Activated B cell treated with CpG ODN at 0.5 μM for 24 hours (primary cell): Measurements from ENCODE around the gene HDLBP. TPM values are rescaled to one million over a fixed set of nuclear protein-coding genes. Genes with fewer than 3 reads are reported as not detected.

Source experiments
- ATAC-seq: fragments of 200-7000 bp; cut with Tn5 transposase; one replicate; pipeline ENCODE4 v1.10.0; 2021; ENCODE audit warnings: low read depth, mild to moderate bottlenecking, moderate library complexity
- CTCF ChIA-PET: fragments of 350-600 bp; sonication (Branson Sonifier 250); formaldehyde crosslinking; loops from one replicate; lab custom pipeline; 2021; ENCODE audit warnings: antibody characterized with exemption; lab: Charles Lee
- POLR2A ChIA-PET: fragments of 350-600 bp; sonication (Branson Sonifier 250); formaldehyde crosslinking; loops from one replicate; lab custom pipeline; 2021; ENCODE audit warnings: antibody characterized with exemption; lab: Charles Lee
- DNase-seq: peaks from one replicate; pipeline ENCODE4 v3.0.0; 2022
- H3K27ac Mint-ChIP-seq: one replicate; pipeline ENCODE4 v1.8.0; 2020; ENCODE audit warnings: mixed read lengths
- H3K27me3 Mint-ChIP-seq: one replicate; pipeline ENCODE4 v1.8.0; 2021; ENCODE audit warnings: mixed read lengths
- H3K36me3 Mint-ChIP-seq: one replicate; pipeline ENCODE4 v1.8.0; 2021; ENCODE audit warnings: low read depth, mixed read lengths
- H3K4me1 Mint-ChIP-seq: one replicate; pipeline ENCODE4 v1.8.0; 2021; ENCODE audit warnings: mixed read lengths
- H3K4me3 Mint-ChIP-seq: one replicate; pipeline ENCODE4 v1.8.0; 2020; ENCODE audit warnings: mild to moderate bottlenecking, mixed read lengths
- H3K9me3 Mint-ChIP-seq: one replicate; pipeline ENCODE4 v1.8.0; 2020; ENCODE audit warnings: mixed read lengths
- intact Hi-C: fragments of 100-400 bp; cut with micrococcal nuclease; formaldehyde crosslinking; loops from one replicate; pipeline ENCODE4 v1.15.1; 2024
- total RNA-seq: library from RNA; stranded (reverse); gene quantifications from 2 replicates; pipeline ENCODE4 v1.2.3, GENCODE V29; 2022
- TF ChIP-seq, protein P1 (sequence below): fragments of 200-600 bp; IDR thresholded peaks from one replicate; pipeline ENCODE4 v1.8.0; 2022; ENCODE audit warnings: antibody characterized with exemption, mild to moderate bottlenecking

The HDLBP gene
- total RNA-seq, 1 donor from 2014 or later, result 168 TPM

DNA sequence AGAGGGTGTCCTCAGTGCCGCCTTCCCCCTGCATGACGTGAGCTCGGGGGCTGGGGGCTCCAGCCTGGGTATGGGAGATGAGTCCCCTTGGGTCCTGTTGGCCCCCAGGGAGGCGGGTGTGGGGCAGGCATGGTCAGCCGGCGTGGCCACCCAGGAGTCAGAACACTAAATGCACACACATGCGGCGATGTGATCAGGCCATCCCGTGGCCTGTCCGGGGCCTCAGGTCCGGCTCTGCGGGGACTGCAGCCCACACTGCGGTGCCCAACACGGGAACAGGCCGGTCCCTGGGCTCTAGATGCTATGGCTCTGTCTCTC is 113.2 kb downstream of the HDLBP start:
- ATAC-seq, result no peak
- Mint-ChIP-seq H3K4me3 (no peak overlapping the region), H3K27ac (no peak overlapping the region), H3K36me3 (no peaks in the 10 kb centered on the region), H3K27me3 (no peaks in the 10 kb centered on the region), H3K4me1 (no peaks in the 10 kb centered on the region), H3K9me3 (no peaks in the 10 kb centered on the region)
- TF ChIP-seq, protein P1, sequence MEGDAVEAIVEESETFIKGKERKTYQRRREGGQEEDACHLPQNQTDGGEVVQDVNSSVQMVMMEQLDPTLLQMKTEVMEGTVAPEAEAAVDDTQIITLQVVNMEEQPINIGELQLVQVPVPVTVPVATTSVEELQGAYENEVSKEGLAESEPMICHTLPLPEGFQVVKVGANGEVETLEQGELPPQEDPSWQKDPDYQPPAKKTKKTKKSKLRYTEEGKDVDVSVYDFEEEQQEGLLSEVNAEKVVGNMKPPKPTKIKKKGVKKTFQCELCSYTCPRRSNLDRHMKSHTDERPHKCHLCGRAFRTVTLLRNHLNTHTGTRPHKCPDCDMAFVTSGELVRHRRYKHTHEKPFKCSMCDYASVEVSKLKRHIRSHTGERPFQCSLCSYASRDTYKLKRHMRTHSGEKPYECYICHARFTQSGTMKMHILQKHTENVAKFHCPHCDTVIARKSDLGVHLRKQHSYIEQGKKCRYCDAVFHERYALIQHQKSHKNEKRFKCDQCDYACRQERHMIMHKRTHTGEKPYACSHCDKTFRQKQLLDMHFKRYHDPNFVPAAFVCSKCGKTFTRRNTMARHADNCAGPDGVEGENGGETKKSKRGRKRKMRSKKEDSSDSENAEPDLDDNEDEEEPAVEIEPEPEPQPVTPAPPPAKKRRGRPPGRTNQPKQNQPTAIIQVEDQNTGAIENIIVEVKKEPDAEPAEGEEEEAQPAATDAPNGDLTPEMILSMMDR, result no peak
- intact Hi-C loops, result no loop called here
- ChIA-PET CTCF (no interaction called here), POLR2A (no interaction called here)
- no peak for DNase-seq

DNA sequence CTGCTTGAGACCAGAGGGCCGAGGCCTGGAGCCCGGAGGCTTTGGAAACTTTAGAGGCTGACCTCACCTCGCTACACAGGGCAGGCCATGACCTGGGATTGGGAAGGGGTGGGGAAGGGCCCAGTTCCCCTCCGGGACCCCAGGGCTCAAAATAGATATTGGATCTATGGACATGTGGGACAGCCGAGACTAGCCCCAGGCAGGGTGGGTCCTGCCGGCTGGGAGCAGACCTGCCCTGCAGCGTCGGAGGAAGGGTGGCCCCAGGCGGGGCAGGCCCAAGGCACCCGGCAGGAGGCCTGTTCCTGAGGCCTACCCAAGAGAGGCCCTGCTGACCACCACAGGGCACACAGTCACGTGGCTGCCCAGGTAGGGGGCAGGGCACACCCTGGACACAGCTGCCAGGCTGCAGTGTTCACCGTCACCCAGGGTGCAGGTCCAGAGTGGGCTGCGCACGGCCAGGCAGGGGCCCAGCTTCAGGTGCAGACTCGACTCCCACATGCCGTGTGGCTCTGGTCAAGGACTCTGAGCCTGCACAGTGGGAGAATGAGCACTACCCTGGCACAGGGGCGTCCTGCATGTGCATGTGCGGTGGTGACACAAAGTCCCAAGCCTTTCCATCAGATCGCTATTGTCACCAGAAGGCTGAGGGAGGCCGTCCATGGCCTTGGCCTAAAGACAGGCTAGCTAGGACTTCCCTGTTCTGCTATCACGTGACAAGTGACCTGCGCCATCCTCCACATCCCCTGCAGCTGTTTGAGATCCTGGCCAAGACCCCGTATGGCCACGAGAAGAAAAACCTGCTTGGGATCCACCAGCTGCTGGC is 113.8 kb downstream of the HDLBP start:
- no peak for DNase-seq
- Mint-ChIP-seq H3K27me3 (no peaks in the 10 kb centered on the region), H3K4me1 (no peaks in the 10 kb centered on the region), H3K9me3 (no peaks in the 10 kb centered on the region), H3K27ac (no peak overlapping the region), H3K4me3 (no peak overlapping the region), H3K36me3 (no peaks in the 10 kb centered on the region)
- intact Hi-C loops, result no loop called here
- ChIA-PET POLR2A (no interaction called here), CTCF (no interaction called here)
- TF ChIP-seq, protein P1, result no peak
- ATAC-seq, result no peak

DNA sequence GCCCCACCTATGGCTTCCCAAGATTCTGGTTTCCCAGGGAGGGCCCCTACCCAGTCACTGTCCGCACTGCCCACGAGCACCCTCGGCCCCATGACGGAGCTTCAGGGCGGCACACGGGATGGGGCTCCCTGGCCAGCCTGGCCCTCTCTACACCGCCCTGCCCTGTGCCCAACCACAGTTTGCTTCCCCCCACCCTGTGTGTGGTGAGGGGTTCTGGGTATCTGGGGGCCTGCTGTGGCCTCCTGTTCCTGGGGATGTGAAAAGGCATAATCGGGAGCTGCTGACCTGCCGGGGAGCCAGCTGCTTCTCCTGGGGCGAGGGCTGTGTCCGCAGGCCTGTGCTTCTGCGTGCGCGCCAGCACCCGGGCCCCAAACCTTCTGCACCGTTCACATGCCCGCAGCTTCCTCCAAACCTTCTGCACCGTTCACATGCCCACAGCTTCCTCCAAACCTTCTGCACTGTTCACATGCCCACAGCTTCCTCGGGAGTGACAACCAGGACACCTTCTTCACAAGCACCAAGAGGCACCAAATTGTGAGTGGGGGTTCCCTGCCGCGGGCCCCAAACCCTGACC is 114.6 kb downstream of the HDLBP start:
- POLR2A ChIA-PET, result no interaction called here

DNA sequence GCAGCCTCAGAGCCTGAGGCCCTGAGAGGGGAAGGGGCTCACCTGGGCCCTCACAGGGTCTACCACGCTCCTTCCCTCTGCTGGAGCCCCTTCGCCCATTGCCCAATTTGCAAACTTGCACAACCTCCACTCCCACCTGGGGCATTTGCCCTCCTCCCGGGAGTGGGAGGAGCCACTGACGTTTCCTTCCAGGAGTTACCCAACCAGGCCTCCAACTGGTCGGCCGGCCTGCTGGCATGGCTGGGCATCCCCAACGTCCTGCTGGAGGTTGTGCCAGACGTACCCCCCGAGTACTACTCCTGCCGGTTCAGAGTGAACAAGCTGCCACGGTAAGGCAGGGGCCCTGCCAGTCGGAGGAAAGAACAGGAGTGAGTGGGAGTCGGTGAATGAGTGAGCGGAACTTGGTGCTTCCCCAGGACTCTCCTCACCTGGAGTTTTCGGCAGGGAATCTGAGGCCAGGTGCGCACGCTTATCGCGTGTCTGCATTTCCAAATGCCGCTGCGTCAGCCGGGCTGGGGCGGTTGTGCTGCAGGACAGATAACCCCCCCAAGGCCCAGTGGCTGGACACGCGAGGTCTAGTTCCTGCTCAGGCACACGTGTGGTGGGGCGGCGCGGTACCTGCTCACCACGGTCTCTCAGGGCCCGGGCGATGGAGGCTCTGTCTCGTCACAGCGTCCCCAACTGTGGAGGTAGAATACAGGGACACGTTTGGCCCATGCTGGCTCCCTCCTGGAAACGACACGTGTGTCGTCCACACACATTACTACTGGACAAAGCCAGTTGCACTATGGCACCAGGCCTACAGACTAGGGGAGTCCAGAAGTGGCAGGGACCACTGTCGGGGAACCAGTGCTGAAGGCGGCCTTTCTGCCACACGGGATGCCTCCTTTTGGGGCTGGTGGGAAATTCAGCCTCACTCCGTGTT is 115.3 kb downstream of the HDLBP start:
- Mint-ChIP-seq H3K27me3 (no peaks in the 10 kb centered on the region), H3K4me3 (no peak overlapping the region), H3K9me3 (no peaks in the 10 kb centered on the region), H3K36me3 (no peaks in the 10 kb centered on the region), H3K27ac (no peak overlapping the region), H3K4me1 (no peaks in the 10 kb centered on the region)
- ATAC-seq, result no peak
- ChIA-PET CTCF (no interaction called here), POLR2A (no interaction called here)
- intact Hi-C loops, result no loop called here
- no peak for DNase-seq
- TF ChIP-seq, protein P1, result no peak

More for the DNA sequence above, 114.6 kb downstream of the HDLBP start:
- Mint-ChIP-seq H3K4me1 (no peaks in the 10 kb centered on the region), H3K4me3 (no peak overlapping the region), H3K27ac (no peak overlapping the region), H3K36me3 (no peaks in the 10 kb centered on the region), H3K27me3 (no peaks in the 10 kb centered on the region), H3K9me3 (no peaks in the 10 kb centered on the region)
- ATAC-seq (no peak), DNase-seq (no peak)
- TF ChIP-seq, protein P1, result no peak
- intact Hi-C loops, result no loop called here
- CTCF ChIA-PET, result no interaction called here

DNA sequence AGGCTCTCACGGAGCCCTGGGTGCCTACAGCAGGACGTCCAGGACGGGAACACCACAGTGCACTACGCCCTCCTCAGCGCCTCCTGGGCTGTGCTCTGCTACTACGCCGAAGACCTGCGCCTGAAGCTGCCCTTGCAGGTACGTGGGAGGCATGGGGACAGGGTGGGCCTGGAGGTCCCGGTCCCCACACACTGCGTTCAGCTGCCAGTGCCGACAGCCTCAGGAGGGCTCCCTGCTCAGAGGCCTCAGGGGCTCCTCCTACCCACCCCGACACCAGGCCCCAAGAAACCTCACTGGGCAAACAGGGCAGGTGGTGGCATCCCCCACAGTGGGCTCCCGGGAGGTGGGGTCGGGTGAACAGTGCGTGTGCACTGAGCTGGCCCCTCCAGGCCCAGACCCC is 116.2 kb downstream of the HDLBP start:
- ATAC-seq, result no peak
- Mint-ChIP-seq H3K27ac (no peak overlapping the region), H3K4me1 (no peaks in the 10 kb centered on the region), H3K36me3 (no peaks in the 10 kb centered on the region), H3K27me3 (no peaks in the 10 kb centered on the region), H3K9me3 (no peaks in the 10 kb centered on the region), H3K4me3 (no peak overlapping the region)
- intact Hi-C loops, result no loop called here
- TF ChIP-seq, protein P1, result no peak
- DNase-seq, result no peak
- POLR2A ChIA-PET, result no interaction called here
- CTCF ChIA-PET, result no interaction called here
